ENCODE results near the gene TPST2. TPM values are rescaled to one million over a fixed set of nuclear protein-coding genes. Genes with fewer than 3 reads are reported as not detected.

TPST2 gene
- total RNA-seq, 2 experiments from 2014 or later: 62.8 to 68.9 TPM

- ChIA-PET CTCF (interaction anchor here (0.7 to 3.3 kb wide), 12 partner anchors 11 to 194 kb away, joined by 3 to 16 read pairs (median 5); no protein-coding TSS in a partner anchor), POLR2A (interaction anchor here (0.9 to 2.2 kb wide), 4 partner anchors 24 to 194 kb away, joined by 5 to 8 read pairs (median 6); partner anchors contain the start of gene ASPHD2)
- H3K4me3 Mint-ChIP-seq: peak overlapping the region; percentile 62
- peaks cover 44% of the 10 kb centered on the region for H3K36me3 Mint-ChIP-seq (ENCODE audit: low read depth)
- H3K27ac Mint-ChIP-seq: peak overlapping the region; percentile 83
- H3K27me3 Mint-ChIP-seq (ENCODE audit: low read depth): no peaks in the 10 kb centered on the region
- H3K9me3 Mint-ChIP-seq (ENCODE audit: insufficient read depth): no peaks in the 10 kb centered on the region
- H3K4me1 Mint-ChIP-seq (ENCODE audit: low read depth): peaks cover 69% of the 10 kb centered on the region
- DNase-seq: no peak
- no peak for ATAC-seq
Measured at GRCh38 chr22:26479043-26479791, 110.7 kb downstream of the TPST2 start.

DNA sequence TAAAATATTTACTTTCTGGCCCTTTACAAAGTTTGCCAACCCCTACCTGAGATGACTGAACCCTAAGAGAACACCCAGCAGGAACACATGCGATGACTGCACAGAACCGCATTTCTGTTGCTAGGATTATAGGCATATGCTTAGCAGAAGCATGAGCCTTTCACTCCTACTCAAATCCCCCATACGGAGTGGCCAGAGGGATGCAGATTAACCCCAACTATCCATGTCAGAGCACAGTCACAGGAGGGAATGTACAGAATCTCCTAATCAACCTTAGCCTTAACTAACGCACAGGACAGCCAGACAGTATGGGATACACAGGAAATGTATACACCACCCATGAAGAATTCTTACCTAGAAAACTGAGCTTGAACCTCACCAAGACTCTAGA lies 112.6 kb downstream of the TPST2 start:
- H3K36me3 Mint-ChIP-seq (ENCODE audit: low read depth): peaks cover 52% of the 10 kb centered on the region
- ATAC-seq (no peak), DNase-seq (no peak)
- CTCF ChIA-PET: interaction anchor here (1.1 to 3.3 kb wide), 5 partner anchors 12 to 196 kb away, joined by 3 to 16 read pairs (median 4); no protein-coding TSS in a partner anchor
- H3K4me3 Mint-ChIP-seq: no peak overlapping the region
- peaks cover 59% of the 10 kb centered on the region for H3K4me1 Mint-ChIP-seq (ENCODE audit: low read depth)
- POLR2A ChIA-PET: no interaction called here
- H3K9me3 Mint-ChIP-seq (ENCODE audit: insufficient read depth): no peaks in the 10 kb centered on the region
- no peaks in the 10 kb centered on the region for H3K27me3 Mint-ChIP-seq (ENCODE audit: low read depth)
- no peak overlapping the region for H3K27ac Mint-ChIP-seq

GRCh38 chr22:26476705-26477340 lies 113.1 kb downstream of the TPST2 start:
- ATAC-seq: no peak
- Mint-ChIP-seq H3K36me3 (ENCODE audit: low read depth) (peaks cover 57% of the 10 kb centered on the region), H3K9me3 (ENCODE audit: insufficient read depth) (no peaks in the 10 kb centered on the region), H3K4me3 (no peak overlapping the region), H3K4me1 (ENCODE audit: low read depth) (peaks cover 54% of the 10 kb centered on the region), H3K27ac (no peak overlapping the region), H3K27me3 (ENCODE audit: low read depth) (no peaks in the 10 kb centered on the region)
- ChIA-PET POLR2A (no interaction called here), CTCF (interaction anchor here (1.1 to 3.3 kb wide), 5 partner anchors 11 to 196 kb away, joined by 3 to 16 read pairs (median 4); no protein-coding TSS in a partner anchor)
- DNase-seq: no peak

- H3K4me1 Mint-ChIP-seq (ENCODE audit: low read depth): peaks cover 35% of the 10 kb centered on the region
- no peak overlapping the region for H3K4me3 Mint-ChIP-seq
- no peak overlapping the region for H3K27ac Mint-ChIP-seq
- ChIA-PET CTCF (interaction anchor here (1.0 to 1.3 kb wide), 2 partner anchors 9 to 14 kb away, joined by 3 to 7 read pairs; partner anchors contain the start of genes HPS4 and SRRD), POLR2A (interaction anchor here (0.9 to 1.8 kb wide), 2 partner anchors 9 to 15 kb away, joined by 4 to 10 read pairs; partner anchors contain the start of genes HPS4 and SRRD)
- no peaks in the 10 kb centered on the region for H3K27me3 Mint-ChIP-seq (ENCODE audit: low read depth)
- H3K36me3 Mint-ChIP-seq (ENCODE audit: low read depth): peaks cover 60% of the 10 kb centered on the region
- DNase-seq: no peak
- no peaks in the 10 kb centered on the region for H3K9me3 Mint-ChIP-seq (ENCODE audit: insufficient read depth)
- ATAC-seq: no peak
Measured at GRCh38 chr22:26474682-26475081, 115.2 kb downstream of the TPST2 start.

Small RNAs within 50 kb of the gene (microRNA-seq; reads per million reads assigned to microRNA genes)
- gene MIR548J: 66.0 reads per million, percentile 54 among the genes with 10 or more reads in this experiment

Other genes with a start within 250 kb of the TPST2 start
- gene ASPHD2, start 160.9 kb downstream of the TPST2 start, total RNA-seq: 10 to 100 TPM in 1 of 2 experiments, 1 to 10 TPM in 1; 9.2 to 10.0 TPM
- 10 to 100 TPM; 32.2 to 34.6 TPM for gene HPS4, start 106.3 kb downstream of the TPST2 start, total RNA-seq
- gene SRRD, start 106.3 kb downstream of the TPST2 start, total RNA-seq: 10 to 100 TPM; 21.6 to 22.6 TPM
- gene TFIP11, start 77.7 kb downstream of the TPST2 start, total RNA-seq: 10 to 100 TPM; 56.2 to 57.7 TPM
- not detected for gene CRYBB1, start 27.9 kb upstream of the TPST2 start, total RNA-seq
- gene CRYBA4, start 31.8 kb upstream of the TPST2 start, total RNA-seq: not detected
- gene MIAT, start 67.5 kb upstream of the TPST2 start, total RNA-seq: 10 to 100 TPM; 23.6 to 26.3 TPM

Data from activated CD8-positive, alpha-beta T cell treated with anti-CD3 and anti-CD28 coated beads, Interleukin-2, amount 10 ng/mL, durations not matched to agents 7 days and 5 days (primary cell).